HCT116 (cell line): Measurements from ENCODE around the gene TMEM117. TPM values are rescaled to one million over a fixed set of nuclear protein-coding genes. Genes with fewer than 3 reads are reported as not detected.

Experiments
- ATAC-seq: fragments of 200-7000 bp; cut with Tn5 transposase; 2 replicates; pipeline ENCODE4 v1.9.1; 2020; ENCODE audit warnings: mild to moderate bottlenecking, moderate library complexity
- BruUV-seq: library from RNA; stranded (reverse); fragments of 400-500 nt; replicated peaks from 2 replicates; lab custom pipeline; 2021; lab: Mats Ljungman, UMichigan
- CTCF ChIA-PET: fragments of 300-600 bp; sonication (Branson Sonifier 250); formaldehyde crosslinking; loops from one replicate; lab custom pipeline; 2021; ENCODE audit warnings: antibody characterized with exemption; lab: Charles Lee
- POLR2A ChIA-PET: fragments of 300-600, 350-600 bp; sonication (Branson Sonifier 250); formaldehyde crosslinking; loops from one replicate; lab custom pipeline; 2021; ENCODE audit warnings: antibody characterized with exemption; lab: Charles Lee
- RAD21 ChIA-PET, 2 experiments: fragments of 300-600 bp; sonication (Branson Sonifier 250); formaldehyde crosslinking; loops; one replicate each; lab custom pipeline; 2023; ENCODE audit warnings: low total read pairs in 2 of 2; ENCODE audit not compliant: uncharacterized antibody in 2 of 2, unreplicated experiment in 2 of 2, low non-redundant PET in 1 of 2; lab: Charles Lee
- DNase-seq: peaks from one replicate; pipeline ENCODE4 v3.0.0-alpha.2; 2010; ENCODE audit warnings: low read depth, low spot score
- H2AFZ ChIP-seq: fragments of 200-600 bp; shearing (Covaris generic), sonication (generic); 2 replicates; pipeline ENCODE4 v1.6.1; 2017; ENCODE audit warnings: low read depth, mixed run types, mixed read lengths, antibody characterized with exemption, low read length; ENCODE audit not compliant: poor library complexity, severe bottlenecking
- H3K27ac ChIP-seq: 2 replicates; pipeline ENCODE4 v1.5.1; 2012; ENCODE audit warnings: low read depth, low read length
- H3K27me3 ChIP-seq: fragments of 200-600 bp; sonication (generic); 2 replicates; pipeline ENCODE4 v1.6.1; 2016; ENCODE audit warnings: mixed run types, low read length, mixed read lengths; ENCODE audit not compliant: insufficient read depth
- H3K36me3 ChIP-seq, 2 experiments: fragments of 200-500 bp in 1 of 2; fragments of 200-600 bp in 1 of 2; sonication (Bioruptor generic) in 1 of 2; sonication (generic) in 1 of 2; 2 replicates each; pipeline versions ENCODE4 v1.5.1 to v1.6.1; 2014 to 2016; ENCODE audit warnings: low read length in 2 of 2, inconsistent platforms in 1 of 2, mixed read lengths in 1 of 2, mixed run types in 1 of 2; ENCODE audit not compliant: insufficient read depth in 2 of 2, control insufficient read depth in 1 of 2
- H3K4me1 ChIP-seq, 2 experiments: fragments of 200-600 bp in 1 of 2; sonication (generic) in 1 of 2; 2 replicates each; pipeline versions ENCODE4 v1.5.1 to v1.6.1; 2012 to 2017; ENCODE audit warnings: low read length in 2 of 2, inconsistent platforms in 1 of 2, mild to moderate bottlenecking in 1 of 2, mixed read lengths in 1 of 2, mixed run types in 1 of 2, moderate library complexity in 1 of 2; ENCODE audit not compliant: insufficient read depth in 2 of 2, control insufficient read depth in 1 of 2
- H3K4me2 ChIP-seq: fragments of 200-600 bp; sonication (generic); 2 replicates; pipeline ENCODE4 v1.6.1; 2017; ENCODE audit warnings: mixed run types, low read length, mixed read lengths
- H3K4me3 ChIP-seq, 2 experiments: fragments of 200-600 bp in 1 of 2; sonication (generic) in 1 of 2; replicated peaks in 1 of 2; 2 replicates each; pipeline ENCODE4 v1.5.1; 2011 to 2016; ENCODE audit warnings: low read length in 2 of 2, control low read depth in 1 of 2, low read depth in 1 of 2, mild to moderate bottlenecking in 1 of 2, mixed read lengths in 1 of 2, mixed run types in 1 of 2
- H3K79me2 ChIP-seq: fragments of 200-600 bp; sonication (generic); 2 replicates; pipeline ENCODE4 v1.6.1; 2017; ENCODE audit warnings: mild to moderate bottlenecking, mixed run types, low read length, moderate library complexity, mixed read lengths; ENCODE audit not compliant: insufficient read depth
- H3K9ac ChIP-seq: fragments of 200-600 bp; sonication (generic); 2 replicates; pipeline ENCODE4 v1.6.1; 2016; ENCODE audit warnings: low read length, mixed read lengths
- H3K9me2 ChIP-seq: fragments of 200-600 bp; sonication (generic), shearing (Covaris generic); 2 replicates; pipeline ENCODE4 v1.6.1; 2017; ENCODE audit warnings: mixed run types, mild to moderate bottlenecking, moderate library complexity; ENCODE audit not compliant: insufficient read depth
- H3K9me3 ChIP-seq, 2 experiments: fragments of 200-500 bp in 1 of 2; fragments of 200-600 bp in 1 of 2; sonication (Bioruptor generic) in 1 of 2; sonication (generic) in 1 of 2; 2 replicates each; pipeline ENCODE4 v1.6.1; 2014 to 2017; ENCODE audit warnings: low read length in 2 of 2, mixed read lengths in 2 of 2, inconsistent platforms in 1 of 2, low read depth in 1 of 2, mild to moderate bottlenecking in 1 of 2, mixed run types in 1 of 2, moderate library complexity in 1 of 2; ENCODE audit not compliant: control insufficient read depth in 1 of 2, insufficient read depth in 1 of 2
- H4K20me1 ChIP-seq: fragments of 200-600 bp; sonication (generic), shearing (Covaris generic); 2 replicates; pipeline ENCODE4 v1.6.1; 2017; ENCODE audit warnings: mixed run types, mild to moderate bottlenecking, moderate library complexity; ENCODE audit not compliant: insufficient read depth
- ATF3 ChIP-seq: IDR thresholded peaks from 2 replicates; pipeline ENCODE4 v1.6.1; 2012
- CEBPB ChIP-seq: IDR thresholded peaks from 2 replicates; pipeline ENCODE4 v1.6.1; 2012; ENCODE audit warnings: low read depth
- CTCF ChIP-seq, 3 experiments: fragments of 200-600 bp in 1 of 3; sonication (generic) in 1 of 3; IDR thresholded peaks in 2 of 3; conservative IDR thresholded peaks in 1 of 3; 2 replicates each; pipeline ENCODE4 v1.5.1; 2012 to 2017; ENCODE audit warnings: low read depth in 2 of 3, low read length in 2 of 3, antibody characterized with exemption in 1 of 3, borderline replicate concordance in 1 of 3, control low read depth in 1 of 3, mild to moderate bottlenecking in 1 of 3, mixed read lengths in 1 of 3, mixed run types in 1 of 3, moderate library complexity in 1 of 3; ENCODE audit not compliant: insufficient read depth in 1 of 3
- EGR1 ChIP-seq: IDR thresholded peaks from 2 replicates; pipeline ENCODE4 v1.6.1; 2012; ENCODE audit warnings: low read depth
- ELF1 ChIP-seq: IDR thresholded peaks from 2 replicates; pipeline ENCODE4 v1.6.1; 2012; ENCODE audit warnings: low read depth, borderline replicate concordance
- EZH2 ChIP-seq: fragments of 200-600 bp; sonication (generic); IDR thresholded peaks from 2 replicates; pipeline ENCODE4 v1.6.1; 2017; ENCODE audit warnings: antibody characterized with exemption, mixed run types
- EZH2phosphoT487 ChIP-seq: fragments of 200-600 bp; IDR thresholded peaks from 2 replicates; pipeline ENCODE4 v1.6.1; 2018; ENCODE audit warnings: antibody characterized with exemption, borderline replicate concordance
- FOSL1 ChIP-seq: IDR thresholded peaks from 2 replicates; pipeline ENCODE4 v1.6.1; 2012; ENCODE audit warnings: low read depth
- JUND ChIP-seq: IDR thresholded peaks from 2 replicates; pipeline ENCODE4 v1.6.1; 2012
- POLR2A ChIP-seq: IDR thresholded peaks from 2 replicates; pipeline ENCODE4 v1.7.0; 2011; ENCODE audit warnings: borderline replicate concordance; ENCODE audit not compliant: insufficient read depth, insufficient read length; ENCODE audit errors: extremely low read depth
- POLR2AphosphoS5 ChIP-seq: IDR thresholded peaks from 2 replicates; pipeline ENCODE4 v1.6.1; 2011; ENCODE audit warnings: mild to moderate bottlenecking, low read depth, low read length, moderate library complexity
- RAD21 ChIP-seq: IDR thresholded peaks from 2 replicates; pipeline ENCODE4 v1.6.1; 2012; ENCODE audit warnings: low read depth, mild to moderate bottlenecking
- SIN3A ChIP-seq: IDR thresholded peaks from 2 replicates; pipeline ENCODE4 v1.6.1; 2012; ENCODE audit warnings: low read depth
- SP1 ChIP-seq: IDR thresholded peaks from 2 replicates; pipeline ENCODE4 v1.6.1; 2012; ENCODE audit warnings: low read depth
- SRF ChIP-seq: IDR thresholded peaks from 2 replicates; pipeline ENCODE4 v1.6.1; 2012; ENCODE audit warnings: low read depth
- TCF7L2 ChIP-seq: IDR thresholded peaks from 2 replicates; pipeline ENCODE4 v1.7.0; 2011; ENCODE audit warnings: borderline replicate concordance, inconsistent platforms; ENCODE audit not compliant: insufficient read depth, insufficient read length; ENCODE audit errors: extremely low read depth
- YY1 ChIP-seq: IDR thresholded peaks from 2 replicates; pipeline ENCODE4 v1.6.1; 2011; ENCODE audit warnings: low read length, low read depth, moderate library complexity, mild to moderate bottlenecking; ENCODE audit not compliant: insufficient replicate concordance; ENCODE audit errors: extremely low read depth
- ZNF274 ChIP-seq: fragments of 200-500 bp; sonication (Bioruptor generic); IDR thresholded peaks from 2 replicates; pipeline ENCODE4 v1.6.1; 2014; ENCODE audit warnings: mild to moderate bottlenecking, low read depth, low read length, inconsistent platforms
- intact Hi-C: fragments of 100-400 bp; cut with micrococcal nuclease; formaldehyde crosslinking; loops from 2 replicates; pipeline ENCODE4 v1.10.0; 2022
- total RNA-seq: library from RNA; stranded (reverse); gene quantifications from one replicate; pipeline ENCODE4 v1.2.1, GENCODE V29; 2021; ENCODE audit not compliant: unreplicated experiment

Gene TMEM117
- total RNA-seq, 1 experiment from 2014 or later: 3.6 TPM

GRCh38 chr12:44362947-44363346 is 527.1 kb downstream of the TMEM117 start:
- no peaks in the 10 kb centered on the region for H3K79me2 ChIP-seq
- H3K9me2 ChIP-seq: no peaks in the 10 kb centered on the region
- no peak overlapping the region for H2AFZ ChIP-seq
- BruUV-seq: no TSS peak
- no peak overlapping the region for H3K27ac ChIP-seq
- ChIA-PET POLR2A (no interaction called here), CTCF (no interaction called here), RAD21 (no interaction called here)
- no peaks in the 10 kb centered on the region for H3K36me3 ChIP-seq
- no peaks in the 10 kb centered on the region for H3K4me1 ChIP-seq
- TF ChIP-seq EZH2phosphoT487 (no peak), TCF7L2 (no peak), JUND (no peak), FOSL1 (no peak), POLR2A (no peak), CTCF (IDR thresholded peaks at IDR 0.05 in 2 of 3, conservative IDR thresholded peaks at IDR 0.05 in 1 of 3; ENCODE audit: borderline replicate concordance in 1 of 3, insufficient read depth in 1 of 3, low read depth in 2 of 3, low read length in 2 of 3) (no peak), EZH2 (no peak), SRF (no peak)
- H4K20me1 ChIP-seq: no peaks in the 10 kb centered on the region
- no peaks in the 10 kb centered on the region for H3K27me3 ChIP-seq
- no peak for ATAC-seq
- H3K4me3 ChIP-seq: no peak overlapping the region
- intact Hi-C loops: no loop called here
- no peak overlapping the region for H3K4me2 ChIP-seq
- no peaks in the 10 kb centered on the region for H3K9me3 ChIP-seq
- no peak overlapping the region for H3K9ac ChIP-seq
- DNase-seq: no peak

DNA sequence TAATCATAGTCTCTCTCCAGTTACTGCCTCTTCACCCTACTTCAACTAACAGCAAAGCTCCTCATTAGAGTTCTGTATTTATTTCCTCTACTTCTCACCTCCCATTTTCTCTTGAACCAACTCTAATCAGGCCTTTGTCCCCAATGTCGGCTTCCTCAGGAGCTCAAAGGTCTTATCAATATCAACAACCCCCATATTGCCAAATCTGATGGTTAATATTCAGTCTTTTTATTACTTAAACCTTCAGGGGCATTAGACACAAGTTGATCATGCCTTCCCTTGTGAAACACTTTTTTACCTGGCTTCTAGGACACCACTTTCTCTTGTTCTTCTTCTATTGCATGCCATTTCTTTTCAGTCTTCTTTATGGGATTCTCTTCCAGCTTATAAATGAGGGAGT is 531.3 kb downstream of the TMEM117 start:
- no peaks in the 10 kb centered on the region for H3K4me1 ChIP-seq

More for the DNA sequence above, 531.3 kb downstream of the TMEM117 start:
- Histone ChIP-seq H3K9me3 (no peaks in the 10 kb centered on the region), H4K20me1 (no peaks in the 10 kb centered on the region), H3K27ac (no peak overlapping the region), H3K4me2 (no peak overlapping the region), H3K9ac (no peak overlapping the region), H3K79me2 (no peaks in the 10 kb centered on the region), H3K4me3 (no peak overlapping the region), H3K9me2 (no peaks in the 10 kb centered on the region)
- RAD21 ChIA-PET: no interaction called here
- CTCF ChIA-PET: no interaction called here
- intact Hi-C loops: no loop called here
- ATAC-seq: no peak
- TF ChIP-seq JUND (no peak), ZNF274 (no peak), CEBPB (no peak), POLR2AphosphoS5 (no peak), YY1 (no peak), CTCF (IDR thresholded peaks at IDR 0.05 in 2 of 3, conservative IDR thresholded peaks at IDR 0.05 in 1 of 3; ENCODE audit: borderline replicate concordance in 1 of 3, insufficient read depth in 1 of 3, low read depth in 2 of 3, low read length in 2 of 3) (no peak), EGR1 (no peak), SIN3A (no peak), EZH2phosphoT487 (no peak), ATF3 (no peak), SP1 (no peak), RAD21 (no peak), ELF1 (no peak), POLR2A (no peak)
- TF ChIP-seq, all 23 proteins: peak for 0
- no TSS peak for BruUV-seq
- Histone ChIP-seq H3K27me3 (no peaks in the 10 kb centered on the region), H3K36me3 (no peaks in the 10 kb centered on the region), H2AFZ (no peak overlapping the region)
- DNase-seq: no peak
- POLR2A ChIA-PET: no interaction called here
